ENCODE measurements around the gene DENND1B.

Gene DENND1B

GRCh38 chr1:197619008-197619640 is 156.2 kb downstream of the DENND1B start:
- Histone ChIP-seq H3K27ac (ENCODE audit: low read depth, low read length) (no peak overlapping the region), H3K9me3 (ENCODE audit: control insufficient read depth in 5 of 5, low read length in 5 of 5) (no peaks in the 10 kb centered on the region), H3K4me3 (ENCODE audit: low read depth in 1 of 5, low read length in 5 of 5) (no peak overlapping the region), H3K9ac (ENCODE audit: low read length in 5 of 5) (no peak overlapping the region), H3K4me1 (ENCODE audit: control insufficient read depth in 5 of 5, insufficient read depth in 5 of 5, low read length in 5 of 5) (peaks cover 0 to 7% (median 4%) of the 10 kb centered on the region in 5 donors), H3K36me3 (ENCODE audit: control insufficient read depth in 5 of 5, insufficient read depth in 5 of 5, low read length in 5 of 5) (peaks cover 0 to 5% (median 0%) of the 10 kb centered on the region in 5 donors), H3K27me3 (ENCODE audit: control insufficient read depth in 5 of 5, insufficient read depth in 4 of 5, low read length in 5 of 5) (no peaks in the 10 kb centered on the region)

DNA sequence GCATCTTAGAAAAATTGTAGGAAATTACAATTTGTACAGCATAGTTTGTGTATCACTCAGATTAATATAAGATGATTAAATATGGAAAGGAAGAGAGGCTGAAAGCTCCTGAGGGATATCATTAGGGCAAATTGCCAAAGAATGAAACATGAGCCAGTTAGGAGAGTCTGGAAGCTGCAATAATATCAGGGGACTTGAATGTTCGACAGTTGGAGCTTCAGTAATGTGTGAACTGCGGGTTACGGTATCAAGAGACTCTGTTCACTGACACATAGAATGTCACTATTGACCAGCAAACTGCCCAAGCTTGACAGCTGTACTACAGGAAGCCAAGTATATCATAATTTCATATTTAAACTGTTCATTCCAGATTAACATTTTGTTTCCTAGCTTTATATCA is 157.2 kb downstream of the DENND1B start:
- H3K4me3 ChIP-seq (ENCODE audit: low read depth in 1 of 5, low read length in 5 of 5), result no peak overlapping the region
- no peaks in the 10 kb centered on the region for H3K27me3 ChIP-seq (ENCODE audit: control insufficient read depth in 5 of 5, insufficient read depth in 4 of 5, low read length in 5 of 5)
- H3K4me1 ChIP-seq (ENCODE audit: control insufficient read depth in 5 of 5, insufficient read depth in 5 of 5, low read length in 5 of 5), result peaks cover 0 to 7% (median 4%) of the 10 kb centered on the region in 5 donors
- no peaks in the 10 kb centered on the region for H3K9me3 ChIP-seq (ENCODE audit: control insufficient read depth in 5 of 5, low read length in 5 of 5)
- H3K27ac ChIP-seq (ENCODE audit: low read depth, low read length), result no peak overlapping the region
- H3K9ac ChIP-seq (ENCODE audit: low read length in 5 of 5), result peak overlapping the region in 1 of 5 donors; percentile 59
- H3K36me3 ChIP-seq (ENCODE audit: control insufficient read depth in 5 of 5, insufficient read depth in 5 of 5, low read length in 5 of 5), result peaks cover 0 to 5% (median 0%) of the 10 kb centered on the region in 5 donors

- Histone ChIP-seq H3K4me1 (ENCODE audit: control insufficient read depth in 5 of 5, insufficient read depth in 5 of 5, low read length in 5 of 5) (peaks cover 0 to 7% (median 4%) of the 10 kb centered on the region in 5 donors), H3K9ac (ENCODE audit: low read length in 5 of 5) (no peak overlapping the region), H3K4me3 (ENCODE audit: low read depth in 1 of 5, low read length in 5 of 5) (no peak overlapping the region), H3K27ac (ENCODE audit: low read depth, low read length) (no peak overlapping the region), H3K36me3 (ENCODE audit: control insufficient read depth in 5 of 5, insufficient read depth in 5 of 5, low read length in 5 of 5) (peaks cover 0 to 5% (median 0%) of the 10 kb centered on the region in 5 donors), H3K27me3 (ENCODE audit: control insufficient read depth in 5 of 5, insufficient read depth in 4 of 5, low read length in 5 of 5) (no peaks in the 10 kb centered on the region), H3K9me3 (ENCODE audit: control insufficient read depth in 5 of 5, low read length in 5 of 5) (no peaks in the 10 kb centered on the region)
Observed at GRCh38 chr1:197615693-197616011, 159.6 kb downstream of the DENND1B start.

GRCh38 chr1:197614916-197615692 is 160.2 kb downstream of the DENND1B start:
- Histone ChIP-seq H3K9ac (ENCODE audit: low read length in 5 of 5) (no peak overlapping the region), H3K36me3 (ENCODE audit: control insufficient read depth in 5 of 5, insufficient read depth in 5 of 5, low read length in 5 of 5) (peaks cover 0 to 5% (median 0%) of the 10 kb centered on the region in 5 donors), H3K4me3 (ENCODE audit: low read depth in 1 of 5, low read length in 5 of 5) (no peak overlapping the region), H3K27ac (ENCODE audit: low read depth, low read length) (no peak overlapping the region), H3K4me1 (ENCODE audit: control insufficient read depth in 5 of 5, insufficient read depth in 5 of 5, low read length in 5 of 5) (peaks cover 0 to 7% (median 4%) of the 10 kb centered on the region in 5 donors), H3K27me3 (ENCODE audit: control insufficient read depth in 5 of 5, insufficient read depth in 4 of 5, low read length in 5 of 5) (no peaks in the 10 kb centered on the region), H3K9me3 (ENCODE audit: control insufficient read depth in 5 of 5, low read length in 5 of 5) (no peaks in the 10 kb centered on the region)

DNA sequence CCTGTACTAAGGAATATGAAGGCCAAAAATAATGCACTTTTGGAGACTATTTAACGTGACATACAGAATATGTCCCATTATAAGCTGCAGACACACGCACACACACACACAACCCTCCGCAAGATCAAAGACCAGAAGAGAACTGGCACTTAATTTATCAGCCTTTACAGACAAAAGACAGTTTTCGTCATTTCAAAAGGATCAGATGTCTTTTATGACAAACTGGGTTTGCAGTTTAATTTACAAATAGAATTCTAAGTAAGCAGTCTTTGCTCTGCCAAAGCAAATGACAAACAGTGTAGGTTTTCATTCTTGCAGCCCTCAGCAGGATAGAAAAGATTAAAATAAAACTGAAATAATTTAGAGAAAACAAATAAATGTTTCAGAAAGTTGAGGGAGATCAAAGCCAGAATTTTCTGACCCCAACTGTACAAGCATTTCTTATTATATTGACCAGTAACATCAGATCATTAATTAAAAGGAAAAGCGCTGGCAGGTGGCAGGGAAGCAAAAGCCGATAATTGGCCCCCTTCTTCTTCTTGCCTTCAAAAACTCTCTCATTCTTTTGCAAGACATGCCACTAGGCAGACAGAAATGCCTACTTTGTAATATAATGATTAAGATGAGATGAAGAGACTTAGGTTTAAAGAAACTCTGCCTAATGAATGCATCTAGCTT is 169.0 kb downstream of the DENND1B start:
- Histone ChIP-seq H3K9ac (ENCODE audit: low read length in 5 of 5) (no peak overlapping the region), H3K4me1 (ENCODE audit: control insufficient read depth in 5 of 5, insufficient read depth in 5 of 5, low read length in 5 of 5) (no peaks in the 10 kb centered on the region), H3K27ac (ENCODE audit: low read depth, low read length) (no peak overlapping the region), H3K27me3 (ENCODE audit: control insufficient read depth in 5 of 5, insufficient read depth in 4 of 5, low read length in 5 of 5) (no peaks in the 10 kb centered on the region), H3K36me3 (ENCODE audit: control insufficient read depth in 5 of 5, insufficient read depth in 5 of 5, low read length in 5 of 5) (no peaks in the 10 kb centered on the region), H3K9me3 (ENCODE audit: control insufficient read depth in 5 of 5, low read length in 5 of 5) (no peaks in the 10 kb centered on the region), H3K4me3 (ENCODE audit: low read depth in 1 of 5, low read length in 5 of 5) (no peak overlapping the region)

DNA sequence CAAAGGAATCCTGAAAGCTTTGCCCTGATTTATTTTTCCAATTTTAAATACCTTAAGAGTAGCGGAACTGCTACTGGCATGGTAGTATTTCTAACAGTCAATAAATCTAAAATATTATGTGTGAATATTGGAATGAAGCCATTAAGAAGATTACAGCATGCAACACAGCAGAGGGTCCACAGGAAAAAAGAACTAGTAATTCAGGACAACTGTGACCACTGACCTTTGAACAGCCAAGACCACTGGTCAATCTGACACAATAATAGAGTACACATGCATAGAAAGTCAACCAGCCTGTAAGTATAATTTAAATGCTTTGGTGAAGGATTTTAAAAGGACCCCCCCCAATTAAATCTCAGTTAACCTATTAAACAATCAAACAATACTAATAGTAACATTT is 171.0 kb downstream of the DENND1B start:
- H3K27me3 ChIP-seq (ENCODE audit: control insufficient read depth in 5 of 5, insufficient read depth in 4 of 5, low read length in 5 of 5), result no peaks in the 10 kb centered on the region
- no peak overlapping the region for H3K4me3 ChIP-seq (ENCODE audit: low read depth in 1 of 5, low read length in 5 of 5)
- H3K36me3 ChIP-seq (ENCODE audit: control insufficient read depth in 5 of 5, insufficient read depth in 5 of 5, low read length in 5 of 5), result peaks cover 0 to 7% (median 0%) of the 10 kb centered on the region in 5 donors
- H3K4me1 ChIP-seq (ENCODE audit: control insufficient read depth in 5 of 5, insufficient read depth in 5 of 5, low read length in 5 of 5), result no peaks in the 10 kb centered on the region
- no peaks in the 10 kb centered on the region for H3K9me3 ChIP-seq (ENCODE audit: control insufficient read depth in 5 of 5, low read length in 5 of 5)
- no peak overlapping the region for H3K27ac ChIP-seq (ENCODE audit: low read depth, low read length)
- H3K9ac ChIP-seq (ENCODE audit: low read length in 5 of 5), result no peak overlapping the region

GRCh38 chr1:197600751-197601150 is 174.5 kb downstream of the DENND1B start:
- no peaks in the 10 kb centered on the region for H3K9me3 ChIP-seq (ENCODE audit: control insufficient read depth in 5 of 5, low read length in 5 of 5)
- peaks cover 0 to 7% (median 0%) of the 10 kb centered on the region in 5 donors for H3K36me3 ChIP-seq (ENCODE audit: control insufficient read depth in 5 of 5, insufficient read depth in 5 of 5, low read length in 5 of 5)
- no peaks in the 10 kb centered on the region for H3K27me3 ChIP-seq (ENCODE audit: control insufficient read depth in 5 of 5, insufficient read depth in 4 of 5, low read length in 5 of 5)
- no peak overlapping the region for H3K9ac ChIP-seq (ENCODE audit: low read length in 5 of 5)
- H3K4me1 ChIP-seq (ENCODE audit: control insufficient read depth in 5 of 5, insufficient read depth in 5 of 5, low read length in 5 of 5), result no peaks in the 10 kb centered on the region
- H3K27ac ChIP-seq (ENCODE audit: low read depth, low read length), result no peak overlapping the region
- no peak overlapping the region for H3K4me3 ChIP-seq (ENCODE audit: low read depth in 1 of 5, low read length in 5 of 5)

DNA sequence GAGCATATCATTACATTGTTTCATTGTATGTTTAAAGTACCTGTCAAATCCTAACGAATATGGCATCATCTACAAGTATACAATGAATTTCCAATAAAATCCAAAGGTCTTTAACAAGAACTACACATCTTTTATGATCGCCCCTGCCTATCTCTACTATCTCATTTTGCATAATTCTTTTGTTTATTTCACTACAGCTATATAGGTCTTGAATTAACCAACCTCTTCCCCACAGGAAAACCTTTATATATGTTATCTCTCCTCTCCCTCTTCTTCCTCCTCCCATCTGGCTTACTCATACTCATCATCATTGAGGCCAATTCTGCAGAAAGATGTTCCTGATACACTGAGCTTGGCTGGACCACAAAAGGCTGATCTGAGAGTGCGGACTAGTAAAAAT is 175.5 kb downstream of the DENND1B start:
- no peaks in the 10 kb centered on the region for H3K4me1 ChIP-seq (ENCODE audit: control insufficient read depth in 5 of 5, insufficient read depth in 5 of 5, low read length in 5 of 5)
- no peaks in the 10 kb centered on the region for H3K27me3 ChIP-seq (ENCODE audit: control insufficient read depth in 5 of 5, insufficient read depth in 4 of 5, low read length in 5 of 5)
- no peaks in the 10 kb centered on the region for H3K9me3 ChIP-seq (ENCODE audit: control insufficient read depth in 5 of 5, low read length in 5 of 5)
- H3K4me3 ChIP-seq (ENCODE audit: low read depth in 1 of 5, low read length in 5 of 5), result no peak overlapping the region
- no peak overlapping the region for H3K27ac ChIP-seq (ENCODE audit: low read depth, low read length)
- H3K36me3 ChIP-seq (ENCODE audit: control insufficient read depth in 5 of 5, insufficient read depth in 5 of 5, low read length in 5 of 5), result peaks cover 0 to 7% (median 0%) of the 10 kb centered on the region in 5 donors
- no peak overlapping the region for H3K9ac ChIP-seq (ENCODE audit: low read length in 5 of 5)

DNA sequence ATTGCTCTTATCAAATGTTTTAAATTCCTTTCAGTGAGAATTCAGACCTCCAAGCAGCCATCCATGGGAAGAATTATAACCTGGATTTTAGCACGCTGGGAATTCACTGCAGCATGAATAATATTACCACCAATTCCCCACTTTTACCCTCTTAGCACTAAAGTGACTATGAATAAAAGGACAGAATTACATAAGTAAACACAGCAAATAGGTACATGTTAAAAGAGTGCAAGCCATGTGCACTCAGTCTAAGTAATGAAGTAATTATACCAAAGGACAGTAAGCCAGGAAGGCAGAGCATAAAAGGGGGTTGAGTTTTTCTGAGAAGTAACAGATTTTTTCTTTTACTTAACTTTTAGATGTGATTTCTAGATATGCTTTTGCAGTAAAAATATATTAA is 176.3 kb downstream of the DENND1B start:
- H3K27ac ChIP-seq (ENCODE audit: low read depth, low read length), result no peak overlapping the region
- H3K9me3 ChIP-seq (ENCODE audit: control insufficient read depth in 5 of 5, low read length in 5 of 5), result no peaks in the 10 kb centered on the region
- H3K9ac ChIP-seq (ENCODE audit: low read length in 5 of 5), result no peak overlapping the region
- no peaks in the 10 kb centered on the region for H3K4me1 ChIP-seq (ENCODE audit: control insufficient read depth in 5 of 5, insufficient read depth in 5 of 5, low read length in 5 of 5)
- no peaks in the 10 kb centered on the region for H3K27me3 ChIP-seq (ENCODE audit: control insufficient read depth in 5 of 5, insufficient read depth in 4 of 5, low read length in 5 of 5)
- peaks cover 0 to 7% (median 0%) of the 10 kb centered on the region in 5 donors for H3K36me3 ChIP-seq (ENCODE audit: control insufficient read depth in 5 of 5, insufficient read depth in 5 of 5, low read length in 5 of 5)
- no peak overlapping the region for H3K4me3 ChIP-seq (ENCODE audit: low read depth in 1 of 5, low read length in 5 of 5)

DNA sequence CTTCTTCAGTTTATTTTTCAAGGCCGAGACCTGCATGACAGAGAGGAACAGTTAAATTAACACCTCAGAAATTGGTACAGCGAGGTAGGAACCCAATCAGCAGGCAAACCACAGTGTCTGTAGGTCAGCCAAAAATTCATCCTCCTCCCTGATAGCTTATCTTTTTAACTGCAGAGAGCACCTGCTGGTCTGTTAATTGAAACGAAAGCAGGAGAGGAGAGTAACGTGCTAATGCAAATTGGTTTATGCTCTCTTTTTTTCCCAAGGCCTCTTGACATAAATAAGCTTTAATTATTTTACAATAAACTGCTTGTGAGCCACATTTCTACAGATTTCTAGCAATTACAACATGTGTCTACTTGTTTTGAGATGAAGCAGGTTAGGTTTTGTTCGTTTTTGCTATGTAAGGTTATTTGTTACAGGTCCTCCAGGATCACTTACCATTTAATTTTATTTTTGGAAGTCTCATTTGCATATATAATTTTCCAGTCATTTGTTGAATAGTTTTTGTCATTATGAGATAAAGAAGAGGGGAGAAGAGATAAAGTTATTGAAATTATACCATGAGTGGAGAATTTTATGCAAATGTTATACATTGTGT is 179.9 kb downstream of the DENND1B start:
- H3K36me3 ChIP-seq (ENCODE audit: control insufficient read depth in 5 of 5, insufficient read depth in 5 of 5, low read length in 5 of 5), result peaks cover 0 to 16% (median 3%) of the 10 kb centered on the region in 5 donors
- H3K9me3 ChIP-seq (ENCODE audit: control insufficient read depth in 5 of 5, low read length in 5 of 5), result no peaks in the 10 kb centered on the region
- H3K4me1 ChIP-seq (ENCODE audit: control insufficient read depth in 5 of 5, insufficient read depth in 5 of 5, low read length in 5 of 5), result no peaks in the 10 kb centered on the region
- no peaks in the 10 kb centered on the region for H3K27me3 ChIP-seq (ENCODE audit: control insufficient read depth in 5 of 5, insufficient read depth in 4 of 5, low read length in 5 of 5)
- no peak overlapping the region for H3K4me3 ChIP-seq (ENCODE audit: low read depth in 1 of 5, low read length in 5 of 5)
- H3K27ac ChIP-seq (ENCODE audit: low read depth, low read length), result no peak overlapping the region
- H3K9ac ChIP-seq (ENCODE audit: low read length in 5 of 5), result no peak overlapping the region

All from subcutaneous abdominal adipose tissue (tissue), 5 donors.